H1 (cell line): ENCODE results near the gene CEACAM20. TPM values are rescaled to one million over a fixed set of nuclear protein-coding genes. Genes with fewer than 3 reads are reported as not detected.

ENCODE experiments used
- GTF2F1 ChIP-seq: IDR thresholded peaks from 2 replicates; pipeline ENCODE4 v1.6.1; 2012; ENCODE audit warnings: low read depth, low read length, improper control_type of control experiment, borderline replicate concordance
- YY1 ChIP-seq: IDR thresholded peaks from 2 replicates; pipeline ENCODE4 v1.6.1; 2011; ENCODE audit warnings: low read depth, mild to moderate bottlenecking, low read length
- polyA plus RNA-seq, 7 experiments: library from polyadenylated mRNA; depleted of rRNA in 3 of 7; stranded (reverse) in 5 of 7; unstranded in 2 of 7; fragments of >200 nt in 5 of 7; fragments of 200-250 nt in 2 of 7; gene quantifications; 1 replicate in 5 of 7; 2 replicates in 1 of 7; 4 replicates in 1 of 7; pipeline versions ENCODE4 v1.2.1 to v1.2.3, GENCODE V29; 2011 to 2013; ENCODE audit warnings: missing spikeins in 2 of 7, mixed read lengths in 2 of 7
- total RNA-seq: library from RNA; stranded (reverse); fragmentation: NEBNext Ultra II Directional; extraction: Animal tissue kit (Norgen Biotek cat#: 25700); gene quantifications from 2 replicates; pipeline ENCODE4 v1.2.1, GENCODE V29; 2021

Gene CEACAM20
- total and polyA plus RNA-seq, 2 of the 8 experiments (the other 6 are each of a cell fraction or from before 2014, with no cell fraction given): not detected

- TF ChIP-seq GTF2F1 (no peak), YY1 (no peak)
Measured at GRCh38 chr19:44544031-44544430, 14.6 kb upstream of the CEACAM20 start (continued).
